ENCODE results near the gene MYO7B. TPM values are rescaled to one million over a fixed set of nuclear protein-coding genes. Genes with fewer than 3 reads are reported as not detected.

The MYO7B gene
- total and polyA plus RNA-seq, 2 donors (not counting 1 experiment from before 2014, with no cell fraction given), result 5.0 to 68.2 TPM

GRCh38 chr2:127659408-127660290, 124.2 kb downstream of the MYO7B start:
- Histone ChIP-seq H3K27ac (ENCODE audit: low read length in 2 of 2) (no peak overlapping the region), H3K79me2 (ENCODE audit: control insufficient read depth, insufficient read depth, low read length) (no peaks in the 10 kb centered on the region), H3K4me3 (ENCODE audit: control extremely low read depth in 1 of 5, extremely low read depth in 1 of 5, insufficient read depth in 1 of 5, low read depth in 2 of 5, low read length in 4 of 5) (no peak overlapping the region), H3K9ac (ENCODE audit: low read length) (no peak overlapping the region), H3K4me1 (ENCODE audit: control insufficient read depth in 2 of 2, insufficient read depth in 2 of 2, low read length in 2 of 2) (peaks cover 0 to 10% of the 10 kb centered on the region in 2 donors), H2AFZ (ENCODE audit: insufficient read depth, low read depth, low read length, poor library complexity, severe bottlenecking) (no peak overlapping the region), H4K20me1 (ENCODE audit: control insufficient read depth, insufficient read depth, low read length, poor library complexity, severe bottlenecking) (no peaks in the 10 kb centered on the region), H3K4me2 (replicated peaks; ENCODE audit: low read depth, low read length, poor library complexity, severe bottlenecking) (no peak overlapping the region), H3K9me3 (ENCODE audit: control extremely low read depth in 1 of 3, control insufficient read depth in 2 of 3, insufficient read depth in 1 of 3, low read length in 2 of 3) (peaks cover 0 to 18% (median 0%) of the 10 kb centered on the region in 3 donors), H3K27me3 (replicated peaks in 1 of 4; ENCODE audit: control extremely low read depth in 1 of 4, control insufficient read depth in 3 of 4, insufficient read depth in 4 of 4, low read length in 3 of 4) (peaks cover 0 to 24% (median 11%) of the 10 kb centered on the region in 4 experiments), H3K36me3 (replicated peaks in 1 of 2; ENCODE audit: control extremely low read depth in 1 of 2, control insufficient read depth in 1 of 2, extremely low read depth in 1 of 2, insufficient read depth in 2 of 2, low read length in 1 of 2) (no peaks in the 10 kb centered on the region)
- ChIA-PET POLR2A (interaction anchor here (0.7 kb wide), 1 partner anchor 45 kb away, joined by 3 read pairs; no protein-coding TSS in a partner anchor), CTCF (interaction anchor here (1.4 kb wide), 1 partner anchor 68 kb away, joined by 5 read pairs; no protein-coding TSS in a partner anchor)
- peaks cover 26% of the 10 kb centered on the region for H3K27me3 Mint-ChIP-seq
- TF ChIP-seq, protein P1, sequence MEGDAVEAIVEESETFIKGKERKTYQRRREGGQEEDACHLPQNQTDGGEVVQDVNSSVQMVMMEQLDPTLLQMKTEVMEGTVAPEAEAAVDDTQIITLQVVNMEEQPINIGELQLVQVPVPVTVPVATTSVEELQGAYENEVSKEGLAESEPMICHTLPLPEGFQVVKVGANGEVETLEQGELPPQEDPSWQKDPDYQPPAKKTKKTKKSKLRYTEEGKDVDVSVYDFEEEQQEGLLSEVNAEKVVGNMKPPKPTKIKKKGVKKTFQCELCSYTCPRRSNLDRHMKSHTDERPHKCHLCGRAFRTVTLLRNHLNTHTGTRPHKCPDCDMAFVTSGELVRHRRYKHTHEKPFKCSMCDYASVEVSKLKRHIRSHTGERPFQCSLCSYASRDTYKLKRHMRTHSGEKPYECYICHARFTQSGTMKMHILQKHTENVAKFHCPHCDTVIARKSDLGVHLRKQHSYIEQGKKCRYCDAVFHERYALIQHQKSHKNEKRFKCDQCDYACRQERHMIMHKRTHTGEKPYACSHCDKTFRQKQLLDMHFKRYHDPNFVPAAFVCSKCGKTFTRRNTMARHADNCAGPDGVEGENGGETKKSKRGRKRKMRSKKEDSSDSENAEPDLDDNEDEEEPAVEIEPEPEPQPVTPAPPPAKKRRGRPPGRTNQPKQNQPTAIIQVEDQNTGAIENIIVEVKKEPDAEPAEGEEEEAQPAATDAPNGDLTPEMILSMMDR (IDR thresholded peaks at IDR 0.05), result no peak
- TF ChIP-seq EZH2 (IDR thresholded peaks at IDR 0.05; ENCODE audit: borderline replicate concordance, insufficient read depth, low read depth, low read length, poor library complexity, severe bottlenecking), result no peak
- H3K9me3 Mint-ChIP-seq (ENCODE audit: insufficient read depth), result no peaks in the 10 kb centered on the region
- H3K4me1 Mint-ChIP-seq, result peaks cover 9% of the 10 kb centered on the region
- H3K4me3 Mint-ChIP-seq, result no peak overlapping the region
- no peak overlapping the region for H3K27ac Mint-ChIP-seq
- DNase-seq (no peak), ATAC-seq (ENCODE audit: low read depth) (no peak)
- intact Hi-C loops (cut with micrococcal nuclease), result no loop called here
- WGBS (ENCODE audit: insufficient coverage), result 79% methylated on average over 12 of the region's 14 CpGs

DNA sequence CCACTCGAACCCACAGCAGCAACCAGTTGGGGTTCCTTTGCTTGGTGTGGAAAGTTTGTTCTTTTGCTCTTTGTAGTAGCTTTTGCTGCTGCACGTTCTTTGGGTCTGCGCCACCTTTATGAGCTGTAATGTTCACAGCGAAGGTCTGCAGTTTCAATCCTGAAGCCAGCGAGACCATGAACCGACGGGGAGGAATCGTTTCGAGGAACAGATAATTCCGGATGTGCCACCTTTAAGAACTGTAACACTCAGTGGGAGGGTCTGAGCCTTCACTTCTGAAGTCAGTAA, 124.8 kb downstream of the MYO7B start:
- POLR2A ChIA-PET, result interaction anchor here (0.7 kb wide), 1 partner anchor 44 kb away, joined by 3 read pairs; no protein-coding TSS in a partner anchor
- intact Hi-C loops (cut with micrococcal nuclease), result no loop called here
- H2AFZ ChIP-seq (ENCODE audit: insufficient read depth, low read depth, low read length, poor library complexity, severe bottlenecking), result no peak overlapping the region
- no peaks in the 10 kb centered on the region for H4K20me1 ChIP-seq (ENCODE audit: control insufficient read depth, insufficient read depth, low read length, poor library complexity, severe bottlenecking)
- H3K4me3 ChIP-seq (ENCODE audit: control extremely low read depth in 1 of 5, extremely low read depth in 1 of 5, insufficient read depth in 1 of 5, low read depth in 2 of 5, low read length in 4 of 5), result no peak overlapping the region
- H3K9me3 ChIP-seq (ENCODE audit: control extremely low read depth in 1 of 3, control insufficient read depth in 2 of 3, insufficient read depth in 1 of 3, low read length in 2 of 3), result peaks cover 0 to 20% (median 0%) of the 10 kb centered on the region in 3 donors
- ATAC-seq (ENCODE audit: low read depth), result no peak
- H3K4me1 ChIP-seq (ENCODE audit: control insufficient read depth in 2 of 2, insufficient read depth in 2 of 2, low read length in 2 of 2), result peaks cover 0 to 10% of the 10 kb centered on the region in 2 donors
- no peaks in the 10 kb centered on the region for H3K36me3 ChIP-seq (replicated peaks in 1 of 2; ENCODE audit: control extremely low read depth in 1 of 2, control insufficient read depth in 1 of 2, extremely low read depth in 1 of 2, insufficient read depth in 2 of 2, low read length in 1 of 2)
- CTCF ChIA-PET, result interaction anchor here (1.4 kb wide), 1 partner anchor 69 kb away, joined by 5 read pairs; no protein-coding TSS in a partner anchor
- Mint-ChIP-seq H3K9me3 (ENCODE audit: insufficient read depth) (no peaks in the 10 kb centered on the region), H3K4me1 (peaks cover 9% of the 10 kb centered on the region), H3K27me3 (peaks cover 31% of the 10 kb centered on the region), H3K4me3 (no peak overlapping the region), H3K27ac (no peak overlapping the region)
- H3K9ac ChIP-seq (ENCODE audit: low read length), result no peak overlapping the region
- WGBS (ENCODE audit: insufficient coverage), result 95% methylated on average over 10 of the region's 10 CpGs
- no peak for DNase-seq
- TF ChIP-seq EZH2 (IDR thresholded peaks at IDR 0.05; ENCODE audit: borderline replicate concordance, insufficient read depth, low read depth, low read length, poor library complexity, severe bottlenecking), result no peak
- TF ChIP-seq, protein P1 (IDR thresholded peaks at IDR 0.05), result no peak
- peaks cover 0 to 30% (median 14%) of the 10 kb centered on the region in 4 experiments for H3K27me3 ChIP-seq (replicated peaks in 1 of 4; ENCODE audit: control extremely low read depth in 1 of 4, control insufficient read depth in 3 of 4, insufficient read depth in 4 of 4, low read length in 3 of 4)
- no peak overlapping the region for H3K4me2 ChIP-seq (replicated peaks; ENCODE audit: low read depth, low read length, poor library complexity, severe bottlenecking)
- H3K79me2 ChIP-seq (ENCODE audit: control insufficient read depth, insufficient read depth, low read length), result no peaks in the 10 kb centered on the region
- no peak overlapping the region for H3K27ac ChIP-seq (ENCODE audit: low read length in 2 of 2)

Data from B cell (primary cell).